SH-SY5Y (cell line): ENCODE results near the gene GJC1.

Experiments
- GATA2 ChIP-seq: IDR thresholded peaks from 2 replicates; pipeline ENCODE4 v1.6.1; 2011; ENCODE audit warnings: mild to moderate bottlenecking, low read depth, low read length
- GATA3 ChIP-seq: IDR thresholded peaks from 2 replicates; pipeline ENCODE4 v1.6.1; 2011; ENCODE audit warnings: low read depth, mild to moderate bottlenecking, low read length, moderate library complexity

GRCh38 chr17:44775136-44775837, 54.8 kb downstream of the GJC1 start:
- TF ChIP-seq GATA2 (no peak), GATA3 (no peak)
